HG03108 (cell line): ENCODE data around the gene IGLON5.

ENCODE experiments used
- ATAC-seq: cut with Tn5 transposase; IDR thresholded peaks from one replicate; pipeline ENCODE4 v1.9.1; 2021; ENCODE audit warnings: moderate library complexity; ENCODE audit not compliant: unreplicated experiment

IGLON5 gene

DNA sequence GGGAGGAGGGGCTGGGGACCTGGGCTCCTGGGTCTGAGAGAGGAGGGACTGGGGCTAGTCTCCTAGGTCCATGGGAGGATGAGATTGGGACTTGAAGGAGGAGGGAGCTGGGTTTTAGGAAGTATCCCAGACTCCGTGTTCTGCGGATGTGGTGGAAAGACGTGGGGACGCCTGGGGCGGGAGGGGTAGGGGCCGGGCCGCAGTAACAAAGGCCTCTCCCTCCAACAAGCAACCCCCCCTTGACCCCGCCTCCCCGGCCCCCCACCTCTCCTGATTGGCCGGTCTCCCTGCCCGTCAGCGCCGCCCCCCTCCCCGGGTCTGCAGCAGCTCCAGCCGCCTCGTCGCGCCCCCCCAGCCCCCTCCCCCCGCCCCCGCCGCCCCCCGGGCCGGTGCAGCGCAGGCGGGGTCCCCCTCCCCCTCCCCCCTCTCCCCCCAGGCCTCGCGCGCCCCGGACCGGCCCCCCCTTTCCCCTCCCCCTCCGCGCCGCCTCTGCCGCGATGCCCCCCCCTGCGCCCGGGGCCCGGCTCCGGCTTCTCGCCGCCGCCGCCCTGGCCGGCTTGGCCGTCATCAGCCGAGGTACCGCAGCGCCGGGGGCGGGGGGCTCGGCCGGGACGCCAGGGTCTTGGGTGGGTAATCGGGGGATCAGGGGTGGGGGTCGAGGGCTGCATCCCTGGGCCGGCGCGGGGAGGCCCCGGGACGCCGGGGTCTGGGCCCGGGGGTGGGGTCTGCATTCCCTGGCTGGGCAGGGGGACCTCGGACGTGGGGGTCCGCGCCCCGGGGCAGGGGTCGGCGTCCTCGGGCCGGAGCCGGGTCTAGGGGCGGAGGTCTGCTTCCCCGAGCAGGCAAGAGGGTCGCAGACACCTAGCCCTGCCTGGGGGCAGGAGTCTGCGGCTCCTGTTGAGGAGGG lies at the start of gene IGLON5:
TSS of gene IGLON5 (plus strand) at position 294 of the 907 bp plus-strand sequence. CDS start at position 498, 204 bp downstream.
- ATAC-seq, result no peak

DNA sequence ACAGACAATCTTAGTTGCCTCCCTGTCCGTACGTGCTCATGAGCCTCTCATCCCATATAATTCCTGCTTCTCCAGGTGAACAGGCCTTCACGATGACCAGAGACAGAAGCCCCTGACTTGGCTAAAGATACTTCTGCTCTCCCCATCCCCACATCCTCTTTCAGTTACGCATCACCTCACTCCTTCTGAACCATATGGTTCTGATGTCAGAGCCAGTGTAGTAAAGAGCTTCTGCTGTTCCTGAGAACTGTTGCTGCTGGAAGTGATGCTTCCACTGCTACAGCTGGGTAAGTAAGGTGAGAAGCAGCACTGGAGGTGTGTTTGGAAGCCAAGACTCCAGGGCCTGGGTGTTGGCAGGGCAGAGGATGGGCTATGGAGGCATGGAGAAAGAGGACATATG lies 47.6 kb upstream of the IGLON5 start:
- ATAC-seq, result no peak

DNA sequence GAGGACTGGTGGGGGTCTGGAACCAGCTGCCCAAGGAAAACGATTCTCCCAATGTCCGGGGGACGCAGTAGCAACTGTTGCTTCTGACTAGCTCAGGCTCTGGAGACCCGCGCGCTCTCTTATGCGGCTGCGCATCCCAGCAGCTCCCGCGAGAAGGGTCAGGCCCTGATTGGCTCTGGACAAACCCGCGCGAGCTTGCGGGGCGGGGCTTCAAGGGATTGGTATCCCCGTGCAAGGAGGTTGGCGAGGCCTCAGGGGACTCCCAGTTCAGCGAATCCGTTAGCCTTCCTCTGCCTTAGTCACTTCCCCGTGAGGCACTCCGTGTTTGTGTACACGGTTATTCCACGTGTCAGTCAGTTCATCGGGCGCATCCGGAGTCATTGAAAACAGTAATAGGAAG lies 40.4 kb upstream of the IGLON5 start:
- ATAC-seq, result no peak

DNA sequence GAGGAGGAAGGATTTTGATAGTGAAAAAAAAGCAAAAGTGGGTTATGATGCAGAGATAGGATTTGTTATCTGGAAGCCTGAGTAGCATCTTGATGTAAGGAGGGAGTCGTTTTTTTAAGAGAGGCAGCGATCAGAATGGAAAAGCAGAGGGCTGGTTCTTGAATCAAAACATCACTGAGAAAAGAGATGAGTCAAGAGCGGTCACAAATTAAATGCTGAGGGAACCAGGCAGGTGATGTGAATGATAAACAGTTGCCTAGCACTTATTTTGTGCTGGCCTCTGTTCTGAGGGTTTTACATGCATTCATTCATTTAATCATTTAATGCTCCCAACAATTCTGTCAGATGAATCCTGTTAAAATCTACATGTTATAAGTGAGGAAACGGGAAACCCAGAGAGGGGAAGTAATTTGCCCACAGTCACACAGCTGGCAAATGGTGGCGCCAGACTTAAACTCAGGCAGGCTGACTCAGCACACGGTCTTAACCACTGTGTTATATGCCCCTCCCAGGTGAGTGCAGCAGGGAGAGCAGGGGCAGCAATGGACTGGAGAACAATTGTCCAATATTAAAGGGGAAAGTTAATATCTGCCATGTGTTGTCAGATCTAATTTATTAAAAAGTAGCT lies 39.1 kb upstream of the IGLON5 start:
- ATAC-seq, result no peak

DNA sequence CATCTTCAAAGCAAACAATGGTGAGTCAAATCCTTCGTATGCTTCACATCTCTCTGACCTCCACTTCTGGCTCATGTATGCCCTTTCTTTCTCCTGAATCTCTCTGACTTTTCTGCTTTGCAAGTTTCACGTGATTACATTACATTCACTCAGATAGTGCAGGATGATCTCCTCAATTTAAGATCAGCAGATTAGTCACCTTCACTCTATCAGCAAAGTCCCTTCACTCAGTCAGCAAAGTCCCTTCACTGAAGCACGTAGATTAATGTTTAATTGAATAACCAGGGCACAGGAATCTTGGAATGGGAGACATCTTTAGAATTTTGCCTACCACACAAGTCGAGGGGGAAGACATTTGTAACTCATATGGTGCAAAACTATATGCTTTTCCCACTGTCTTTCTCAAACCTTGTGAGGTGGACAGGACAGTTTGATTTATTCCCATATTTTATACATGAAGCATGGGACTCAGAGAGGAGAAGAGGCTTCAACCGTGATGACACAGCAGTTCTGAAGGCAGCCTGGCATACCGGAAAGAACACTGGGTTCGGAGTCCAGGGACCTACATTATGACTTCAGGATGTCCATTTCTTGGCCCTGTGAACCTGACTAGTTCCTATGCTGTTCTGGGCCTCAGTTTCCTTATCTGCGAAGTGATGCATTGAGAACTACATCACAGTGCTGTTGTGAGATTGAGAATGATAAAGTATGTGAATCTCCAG lies 37.2 kb upstream of the IGLON5 start:
- ATAC-seq, result no peak

DNA sequence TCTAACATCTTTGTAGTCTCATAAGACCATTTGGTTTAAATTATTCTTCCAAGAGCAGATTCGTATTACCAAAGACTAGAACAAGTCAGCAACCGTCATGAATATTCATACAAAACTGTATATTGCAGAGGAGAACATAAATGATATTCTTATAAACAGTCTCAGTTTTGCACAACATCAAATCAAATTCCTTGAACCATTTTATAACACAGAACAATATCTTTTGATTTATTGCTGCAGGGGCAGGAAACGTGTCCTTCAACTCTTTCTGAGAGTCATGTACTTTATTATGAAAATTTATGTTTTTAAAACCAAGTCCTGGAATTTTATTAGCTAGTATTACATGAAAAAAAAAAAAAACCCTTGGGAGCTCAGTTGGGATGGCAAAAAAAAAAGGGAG lies 34.3 kb upstream of the IGLON5 start:
- no peak for ATAC-seq

DNA sequence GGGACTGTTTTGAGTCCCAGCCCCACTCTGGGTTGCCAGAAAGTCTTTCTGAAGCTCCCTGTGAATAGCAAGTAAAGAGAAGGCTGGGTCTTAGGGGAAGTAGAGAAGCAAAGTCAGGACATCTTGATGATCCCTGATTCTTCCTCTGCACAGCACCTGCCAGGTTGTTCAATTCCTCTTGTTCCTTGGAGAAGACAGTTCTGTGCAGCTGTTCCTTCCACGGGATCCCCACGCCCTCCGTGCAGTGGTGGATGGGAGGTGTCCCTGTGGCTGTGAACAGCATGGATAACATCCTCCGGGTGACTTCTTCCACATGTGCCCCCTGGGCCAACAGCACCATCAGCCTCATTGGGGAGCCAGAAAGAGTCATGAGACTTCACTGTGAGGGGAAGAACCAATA lies 29.1 kb upstream of the IGLON5 start:
- no peak for ATAC-seq

DNA sequence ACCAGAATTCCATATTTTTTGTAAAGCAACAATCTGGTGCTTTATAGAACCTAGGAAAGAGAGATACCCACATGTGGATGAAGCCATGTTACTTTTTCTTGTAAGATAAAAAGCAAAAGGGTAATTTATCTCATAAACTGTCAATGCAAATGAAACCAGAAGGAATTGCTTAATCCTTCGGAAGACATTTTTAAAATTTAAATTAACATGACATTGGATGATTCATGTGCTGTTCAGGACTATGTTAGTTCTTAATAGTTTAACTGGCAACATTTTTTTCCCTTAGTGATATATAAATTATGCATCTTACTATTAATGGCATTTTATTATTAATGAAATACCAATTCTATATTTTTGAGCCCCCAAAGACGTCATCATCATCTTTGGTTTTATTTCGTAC lies 25.8 kb upstream of the IGLON5 start:
- no peak for ATAC-seq

DNA sequence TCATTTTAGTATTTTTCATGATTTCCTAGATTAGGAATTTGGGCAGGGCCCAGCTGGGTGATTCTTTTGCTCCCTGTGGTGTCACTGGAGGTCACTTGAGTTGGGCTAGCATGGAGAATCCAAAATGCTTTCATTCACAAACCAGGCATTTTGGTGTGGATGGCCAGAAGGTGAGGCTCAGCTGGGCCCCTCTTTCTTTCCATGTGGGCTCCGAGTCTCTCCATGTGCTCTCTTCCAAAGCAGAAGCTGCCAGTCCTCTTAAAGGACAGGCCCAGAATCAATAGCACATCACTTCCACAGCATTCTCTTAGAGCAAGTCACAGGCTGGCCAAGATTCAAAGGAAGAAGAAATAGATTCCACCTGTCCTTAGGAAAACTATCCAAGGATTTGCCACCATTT lies 21.8 kb upstream of the IGLON5 start:
- no peak for ATAC-seq

DNA sequence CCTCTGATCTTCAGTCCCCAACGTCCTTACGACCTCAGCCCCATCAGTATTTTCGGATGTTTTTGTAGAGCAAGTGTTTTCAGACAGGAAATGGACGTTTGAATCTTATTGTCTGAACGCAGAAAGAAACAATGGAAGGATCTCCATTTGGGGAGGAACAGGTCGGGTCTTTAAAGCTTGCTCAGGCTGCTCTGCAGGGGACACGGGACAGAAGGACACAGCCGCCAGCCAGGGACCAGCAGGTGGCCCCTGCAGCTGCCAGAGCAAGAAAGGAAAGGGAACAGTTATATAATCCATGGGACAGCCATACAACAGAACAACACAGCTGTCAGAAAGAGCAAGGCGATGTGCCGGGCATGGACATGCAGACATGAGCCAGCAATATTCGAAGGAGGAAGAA lies 18.5 kb upstream of the IGLON5 start:
- ATAC-seq, result no peak

DNA sequence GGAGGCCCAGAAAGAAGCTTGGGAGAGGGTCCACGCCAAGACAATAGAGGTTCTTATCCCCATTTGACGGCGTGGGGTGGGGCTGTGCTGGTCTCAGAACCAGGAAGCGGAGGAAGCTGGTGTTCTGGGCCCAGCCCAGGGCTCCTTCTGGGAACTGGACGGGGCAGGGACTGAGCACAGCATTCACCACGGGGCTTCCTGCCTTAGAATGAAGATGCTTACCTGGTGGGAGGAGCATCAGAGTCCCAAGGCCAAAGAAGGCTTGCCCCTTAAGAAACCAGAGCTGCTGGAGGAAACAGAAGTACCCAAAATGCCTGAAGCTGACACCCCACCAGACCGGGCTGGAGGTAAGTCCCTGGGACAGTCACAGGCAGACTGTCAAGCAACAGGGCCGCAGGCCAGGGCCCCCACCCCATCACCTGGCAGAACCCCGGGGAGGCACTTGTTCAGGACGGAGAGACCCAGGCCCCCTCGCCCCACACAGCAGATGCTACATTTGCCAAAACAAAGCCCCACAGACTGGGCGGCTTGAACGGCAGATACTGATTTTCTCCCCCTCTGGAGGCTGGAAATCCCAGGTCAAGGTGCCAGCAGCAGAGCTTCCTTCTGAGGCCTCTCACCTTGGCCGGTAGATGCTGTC lies 17.8 kb upstream of the IGLON5 start:
- ATAC-seq, result no peak

DNA sequence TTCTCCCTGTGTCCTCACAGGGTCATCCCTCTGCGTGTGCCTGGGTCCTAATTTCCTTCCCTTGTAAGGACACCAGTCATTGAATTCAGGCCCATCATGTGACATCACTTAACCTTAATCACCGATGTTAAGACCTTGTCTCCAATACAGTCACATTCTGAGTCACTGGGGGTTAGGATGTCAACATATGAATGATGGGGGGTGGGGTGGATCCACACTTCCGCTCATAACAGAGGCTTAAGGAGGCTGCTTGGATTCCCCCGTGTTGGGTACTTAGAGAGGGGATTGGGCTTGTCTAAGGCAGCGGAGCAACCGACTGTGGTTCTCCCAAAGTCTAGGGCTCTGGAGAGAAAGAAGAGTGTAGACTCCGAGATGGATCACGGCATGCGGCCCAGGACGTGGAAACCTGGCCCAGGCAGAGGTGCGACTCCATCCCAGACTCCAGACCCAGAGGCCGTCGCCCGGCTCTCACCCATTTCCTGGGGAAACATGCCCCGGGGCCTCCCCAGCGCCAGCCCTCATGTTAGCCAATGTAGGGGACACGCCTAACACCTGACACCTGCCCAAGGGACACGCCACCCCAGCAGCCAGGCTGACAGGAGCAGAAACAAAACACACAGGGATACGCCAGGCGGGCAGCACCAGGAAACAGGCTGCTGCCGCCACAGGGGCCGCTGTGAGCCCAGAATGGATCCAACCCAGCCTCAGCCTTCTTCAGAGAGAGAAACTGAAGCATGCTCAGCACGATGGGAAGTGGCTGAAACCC lies 17.1 kb upstream of the IGLON5 start:
- ATAC-seq, result no peak

DNA sequence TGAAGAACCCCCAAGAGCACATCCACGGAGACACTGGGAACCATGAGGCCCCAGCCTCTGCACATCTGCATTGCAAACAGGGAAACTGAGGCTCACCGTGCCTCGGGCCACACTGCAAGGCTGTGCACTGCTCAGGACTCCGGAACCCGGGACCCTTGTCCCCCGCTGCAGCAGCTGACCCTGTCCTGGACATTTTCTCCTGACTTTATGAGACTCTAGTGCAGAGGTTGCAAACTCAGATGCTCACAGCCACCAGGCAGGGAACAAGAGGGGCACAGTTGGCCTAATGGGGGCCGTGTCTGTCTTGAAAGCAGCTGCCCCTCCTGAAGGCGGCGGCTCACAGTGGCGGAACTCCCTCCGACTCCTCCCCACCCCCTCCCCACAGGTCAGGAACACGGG lies 16.5 kb upstream of the IGLON5 start:
- ATAC-seq, result no peak

DNA sequence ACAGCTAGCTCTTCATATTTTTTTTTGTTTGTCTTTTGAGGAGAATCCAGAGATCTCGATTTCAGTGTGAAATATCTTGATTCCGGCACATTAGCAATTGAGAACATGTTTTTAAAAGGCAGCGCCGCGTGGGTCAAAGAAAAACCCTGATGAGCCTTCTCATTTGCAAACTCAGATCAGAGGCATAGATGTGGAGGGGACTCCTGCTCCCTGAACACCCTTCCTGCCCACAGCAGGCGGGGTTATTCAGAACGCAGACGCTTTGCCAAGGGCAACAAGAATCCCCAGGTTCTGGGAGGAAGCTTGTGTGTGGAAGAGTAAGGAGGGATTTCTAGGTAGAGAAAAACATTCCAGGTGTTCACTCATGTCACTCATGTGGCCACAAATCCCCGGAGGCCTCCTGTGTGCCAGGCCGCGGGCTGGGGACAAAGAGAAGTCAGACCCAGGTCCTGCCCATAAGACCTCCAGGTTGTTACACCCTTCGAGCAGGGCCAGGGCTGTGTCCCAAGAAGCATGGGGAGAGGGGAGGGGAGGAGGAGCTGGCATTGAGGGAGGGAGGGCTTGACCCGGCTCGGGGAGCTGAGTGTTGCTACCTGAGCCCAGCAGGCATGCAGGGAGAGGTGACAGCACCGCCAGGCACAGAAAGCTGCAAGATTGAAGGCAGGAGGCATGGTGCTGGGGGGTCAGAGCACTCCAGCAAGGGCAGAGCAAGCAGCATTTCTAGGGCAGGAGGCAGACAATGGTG lies 15.9 kb upstream of the IGLON5 start:
- no peak for ATAC-seq

DNA sequence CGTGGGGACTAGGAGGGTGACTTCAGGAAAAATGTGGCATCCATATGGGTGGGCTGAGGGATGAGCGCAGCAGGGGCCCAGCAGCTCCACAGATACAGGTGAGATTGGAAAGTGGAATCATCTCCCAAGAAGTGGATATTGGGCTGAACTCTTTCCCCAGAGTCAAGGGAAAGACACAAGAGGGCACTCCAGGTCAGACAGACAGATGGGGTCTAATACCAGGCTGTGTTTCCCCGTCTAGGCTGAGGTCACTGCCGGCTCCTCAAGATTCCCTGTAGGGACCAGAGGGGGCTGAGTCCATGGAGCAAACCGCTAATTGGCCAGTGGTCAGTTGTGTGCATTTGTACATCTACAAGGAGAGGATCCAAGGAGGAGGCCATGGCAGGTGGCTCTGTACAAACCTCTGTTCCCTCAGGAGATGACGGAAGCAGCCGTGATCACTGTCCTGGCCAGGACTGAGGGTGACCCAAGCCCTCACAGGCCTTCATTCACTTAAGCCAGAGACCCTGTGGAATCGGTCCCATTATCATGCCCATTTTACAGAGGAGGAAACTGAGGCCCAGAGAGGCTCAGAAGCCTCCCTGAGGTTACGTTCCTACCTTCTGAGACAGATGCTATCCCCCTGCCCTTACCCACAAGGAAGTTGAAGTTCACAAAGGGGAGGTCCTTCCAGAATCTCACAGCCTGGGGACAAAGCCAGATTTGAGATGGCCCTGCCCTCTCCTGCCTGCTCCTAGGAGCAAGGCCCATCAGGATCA lies 14.9 kb upstream of the IGLON5 start:
- no peak for ATAC-seq

DNA sequence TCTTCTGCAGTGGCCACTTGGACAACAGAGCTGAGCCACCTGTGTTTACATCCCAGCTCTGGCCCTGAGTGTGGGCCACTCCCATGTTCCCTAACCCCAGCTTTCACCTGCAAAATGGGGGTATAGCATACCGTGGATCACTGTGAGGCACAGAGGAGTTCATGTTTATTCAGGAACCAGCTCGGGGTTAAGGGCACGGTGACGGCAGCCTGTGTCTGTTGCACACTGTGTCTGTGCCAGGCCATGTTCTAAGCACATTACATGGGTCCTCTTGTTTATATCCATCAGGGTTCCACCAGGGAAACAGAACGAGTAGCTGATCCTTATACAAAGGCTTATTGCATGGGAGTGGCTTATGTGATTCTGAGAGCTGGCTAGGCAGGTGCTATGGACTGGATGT lies 14.0 kb upstream of the IGLON5 start:
- ATAC-seq, result no peak

DNA sequence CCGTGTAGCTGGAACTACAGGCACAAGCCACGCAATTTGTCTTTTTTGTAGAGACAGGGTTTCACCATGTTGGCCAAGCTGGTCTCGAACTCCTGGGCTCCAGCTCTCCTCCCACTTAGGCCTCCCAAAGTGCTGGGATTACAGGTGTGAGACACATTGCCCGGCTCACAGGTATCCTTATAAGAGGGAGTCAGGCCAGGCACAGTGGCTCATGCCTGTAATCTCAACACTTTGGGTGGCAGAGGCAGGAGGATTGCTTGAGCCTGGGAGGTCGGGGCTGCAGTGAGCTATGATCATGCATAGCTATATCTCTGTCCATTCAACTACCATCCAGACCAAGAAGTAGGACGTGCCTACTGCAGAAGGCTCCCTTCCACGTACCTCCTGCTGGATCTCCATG lies 10.2 kb upstream of the IGLON5 start:
- ATAC-seq, result no peak

DNA sequence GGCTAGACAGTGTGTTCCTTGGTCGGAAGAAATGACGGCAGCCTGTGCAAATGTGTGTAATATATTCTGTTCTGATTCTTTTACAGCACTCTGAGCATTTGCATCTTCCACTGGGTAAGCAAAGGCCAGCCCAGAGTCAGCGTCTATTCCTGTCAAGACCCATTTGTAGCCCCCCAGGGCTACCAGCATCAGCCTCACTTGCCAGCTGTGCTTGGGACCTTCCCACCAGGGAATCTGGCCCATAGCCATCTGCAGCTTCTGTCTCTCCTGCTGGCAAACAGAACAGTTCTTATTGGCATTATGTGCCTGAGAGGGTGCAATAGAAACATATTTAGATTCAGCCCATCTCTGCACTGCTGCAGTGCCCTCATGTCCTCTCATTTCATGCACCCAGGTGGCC lies 6.0 kb upstream of the IGLON5 start:
- no peak for ATAC-seq

DNA sequence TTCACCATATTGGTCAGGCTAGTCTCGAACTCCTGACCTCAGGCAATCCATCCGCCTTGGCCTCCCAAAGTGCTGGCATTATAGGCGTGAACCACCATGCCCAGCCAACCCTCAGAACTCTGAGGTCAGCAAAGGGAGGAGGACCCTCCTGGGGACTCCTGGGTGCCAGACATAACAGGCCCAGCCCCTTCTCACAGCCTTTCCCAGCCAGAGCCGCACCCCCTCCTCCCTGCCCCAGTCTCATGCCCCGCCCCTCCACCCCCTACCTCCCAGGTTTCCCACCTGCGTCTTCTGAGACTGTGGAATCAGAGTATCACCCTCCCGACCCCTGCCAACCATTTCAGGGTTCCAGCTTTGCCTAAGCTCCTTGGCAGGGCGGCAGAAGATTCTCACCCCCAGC lies 5.2 kb downstream of the IGLON5 start:
- ATAC-seq, result no peak
